Fibroblast of pulmonary artery (primary cell): Measurements from ENCODE around the gene RNASE1.

ENCODE experiments used
- DNase-seq: peaks from one replicate; pipeline ENCODE4 v3.0.0-alpha.2; 2010; ENCODE audit warnings: low read depth
- H3K4me3 ChIP-seq: replicated peaks from 2 replicates; pipeline ENCODE4 v1.5.1; 2011; ENCODE audit warnings: low read depth, mild to moderate bottlenecking, control low read depth, low read length, moderate library complexity
- TF ChIP-seq, protein P1 (sequence below): IDR thresholded peaks from 2 replicates; pipeline ENCODE4 v1.5.1; 2011; ENCODE audit warnings: mild to moderate bottlenecking, control low read depth, low read length, inconsistent platforms; ENCODE audit errors: missing control alignments

The RNASE1 gene

DNA sequence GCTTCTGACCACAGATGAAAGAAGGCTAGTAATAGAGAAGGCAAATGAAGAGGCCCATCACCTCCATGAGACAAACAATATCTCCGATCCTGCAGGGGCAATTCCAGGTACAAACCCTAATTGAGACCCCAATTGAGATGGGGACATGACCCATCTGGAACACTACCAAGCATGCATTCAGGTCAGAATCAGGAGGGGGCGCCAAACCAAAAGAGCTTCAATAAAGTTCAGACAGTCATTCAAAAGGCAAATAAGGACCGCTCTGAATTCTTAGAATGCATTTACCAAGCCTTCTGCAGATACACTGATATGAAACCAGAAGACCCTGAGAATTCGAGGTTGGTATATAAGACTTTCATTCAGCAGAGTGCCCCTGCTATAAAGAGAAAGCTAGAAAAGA is 44.7 kb downstream of the RNASE1 start:
- no peak for DNase-seq
- no peak overlapping the region for H3K4me3 ChIP-seq
- TF ChIP-seq, protein P1, sequence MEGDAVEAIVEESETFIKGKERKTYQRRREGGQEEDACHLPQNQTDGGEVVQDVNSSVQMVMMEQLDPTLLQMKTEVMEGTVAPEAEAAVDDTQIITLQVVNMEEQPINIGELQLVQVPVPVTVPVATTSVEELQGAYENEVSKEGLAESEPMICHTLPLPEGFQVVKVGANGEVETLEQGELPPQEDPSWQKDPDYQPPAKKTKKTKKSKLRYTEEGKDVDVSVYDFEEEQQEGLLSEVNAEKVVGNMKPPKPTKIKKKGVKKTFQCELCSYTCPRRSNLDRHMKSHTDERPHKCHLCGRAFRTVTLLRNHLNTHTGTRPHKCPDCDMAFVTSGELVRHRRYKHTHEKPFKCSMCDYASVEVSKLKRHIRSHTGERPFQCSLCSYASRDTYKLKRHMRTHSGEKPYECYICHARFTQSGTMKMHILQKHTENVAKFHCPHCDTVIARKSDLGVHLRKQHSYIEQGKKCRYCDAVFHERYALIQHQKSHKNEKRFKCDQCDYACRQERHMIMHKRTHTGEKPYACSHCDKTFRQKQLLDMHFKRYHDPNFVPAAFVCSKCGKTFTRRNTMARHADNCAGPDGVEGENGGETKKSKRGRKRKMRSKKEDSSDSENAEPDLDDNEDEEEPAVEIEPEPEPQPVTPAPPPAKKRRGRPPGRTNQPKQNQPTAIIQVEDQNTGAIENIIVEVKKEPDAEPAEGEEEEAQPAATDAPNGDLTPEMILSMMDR, result peak; percentile 1

DNA sequence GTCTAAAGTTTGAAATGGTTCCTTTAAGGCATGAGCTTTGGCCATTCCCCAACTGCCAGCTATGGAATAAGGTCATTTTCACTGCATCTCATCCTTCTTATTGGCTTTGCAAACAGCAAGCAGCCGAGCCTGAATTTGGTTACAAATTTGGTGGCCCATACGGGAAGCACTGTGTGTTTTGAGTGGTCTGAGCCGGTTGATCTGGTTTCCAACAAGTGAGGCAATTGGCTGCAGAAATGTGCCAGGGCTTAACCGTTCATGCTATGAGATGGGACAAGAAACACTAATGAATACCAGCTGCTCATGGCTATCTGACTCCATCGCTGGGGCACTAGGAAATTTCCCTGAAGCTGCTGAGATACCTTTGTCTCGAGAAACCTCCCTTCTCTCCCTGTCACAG is 47.6 kb downstream of the RNASE1 start:
- no peak overlapping the region for H3K4me3 ChIP-seq
- DNase-seq, result no peak
- TF ChIP-seq, protein P1, result no peak

DNA sequence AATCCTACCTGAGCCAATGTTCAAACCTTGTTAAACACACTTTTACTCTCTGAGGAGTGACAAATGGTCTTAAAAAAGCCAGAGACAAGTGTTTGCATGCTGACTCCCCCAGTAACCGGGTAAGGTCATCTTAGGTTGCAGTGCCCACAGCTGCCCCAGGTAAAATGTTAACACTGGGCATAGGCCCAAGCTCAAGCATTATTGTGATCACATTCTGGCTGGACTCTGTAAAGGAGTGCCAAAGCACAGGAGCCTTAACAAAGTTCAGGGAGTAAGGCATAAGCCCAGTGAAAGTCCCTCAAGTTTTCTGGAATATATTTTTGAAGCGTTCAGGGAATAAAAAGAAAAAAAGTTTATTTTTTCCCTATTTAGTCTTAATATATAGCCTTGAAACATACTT is 48.3 kb downstream of the RNASE1 start:
- H3K4me3 ChIP-seq, result no peak overlapping the region
- TF ChIP-seq, protein P1, result no peak
- no peak for DNase-seq

- H3K4me3 ChIP-seq, result no peak overlapping the region
- DNase-seq, result no peak
- TF ChIP-seq, protein P1, result no peak
Measured at GRCh38 chr14:20751963-20752562, 50.6 kb downstream of the RNASE1 start.
